Measurements from ENCODE around the gene UPK3A.

Gene UPK3A

GRCh38 chr22:45343143-45343542 is 58.4 kb downstream of the UPK3A start:
- Mint-ChIP-seq H3K9me3 (no peaks in the 10 kb centered on the region), H3K36me3 (ENCODE audit: low read depth) (peaks cover 30% of the 10 kb centered on the region), H3K27ac (no peak overlapping the region), H3K4me3 (no peak overlapping the region), H3K4me1 (peaks cover 5% of the 10 kb centered on the region), H3K27me3 (ENCODE audit: low read depth) (no peaks in the 10 kb centered on the region)
- TF ChIP-seq CTCF (IDR thresholded peaks at IDR 0.05; ENCODE audit: unreplicated experiment in 3 of 3): no peak

GRCh38 chr22:45344334-45344733 is 59.6 kb downstream of the UPK3A start:
- TF ChIP-seq CTCF (IDR thresholded peaks at IDR 0.05; ENCODE audit: unreplicated experiment in 3 of 3): peak in 2 of 3 experiments; percentile 15 to 31
- Mint-ChIP-seq H3K27ac (no peak overlapping the region), H3K4me3 (no peak overlapping the region), H3K36me3 (ENCODE audit: low read depth) (peaks cover 29% of the 10 kb centered on the region), H3K4me1 (peaks cover 4% of the 10 kb centered on the region), H3K27me3 (ENCODE audit: low read depth) (no peaks in the 10 kb centered on the region), H3K9me3 (no peaks in the 10 kb centered on the region)
